Daoy (cell line): ENCODE results near the gene TMC4. TPM values are rescaled to one million over a fixed set of nuclear protein-coding genes. Genes with fewer than 3 reads are reported as not detected.
"Not testable (repeated sequence)": the region's sequence is repeated elsewhere in the genome, so short reads cannot be mapped to it uniquely, and the experiment has no call there.

Experiments used
- DNase-seq: peaks from one replicate; pipeline ENCODE4 v3.0.0-alpha.2; 2015; ENCODE audit warnings: low read depth
- total RNA-seq: library from RNA; depleted of rRNA; stranded (reverse); fragments of >200 nt; shearing (Covaris generic); gene quantifications from 2 replicates; pipeline ENCODE4 v1.2.3, GENCODE V29; 2014

Gene TMC4
- total RNA-seq, 1 experiment from 2014 or later, result 0.06 TPM

- DNase-seq, result no peak
These were observed 7.0 kb upstream of the TMC4 start for GRCh38 chr19:54179921-54180461.

DNA sequence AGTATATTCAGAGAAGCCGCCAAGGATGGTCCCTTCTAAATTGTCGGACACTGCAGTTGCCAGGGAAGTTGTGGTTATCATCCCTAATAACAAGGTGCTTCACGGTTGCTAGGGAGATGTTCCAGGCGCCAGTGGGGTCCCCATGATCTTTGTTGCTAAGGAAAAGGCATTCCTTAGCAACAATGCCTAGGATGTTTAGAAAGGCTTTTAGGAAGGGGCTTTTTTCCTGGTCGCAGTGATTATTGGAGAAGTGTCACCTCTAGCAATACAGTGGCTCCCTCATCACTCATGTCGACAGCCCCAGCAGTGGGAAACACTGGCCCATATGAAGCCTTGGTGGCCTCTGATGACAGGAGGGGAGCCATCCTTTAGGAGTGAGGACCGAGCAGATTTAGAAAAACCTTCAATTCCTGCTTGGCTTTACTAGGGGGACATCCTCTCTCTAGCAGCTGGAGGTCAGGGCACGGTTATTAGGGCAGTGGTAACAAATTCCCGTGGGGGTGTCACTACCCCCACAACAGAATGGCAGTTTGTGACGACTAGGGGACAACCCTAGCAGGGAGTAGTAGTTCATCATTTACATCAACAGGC lies 6.4 kb upstream of the TMC4 start:
- DNase-seq, result no peak

GRCh38 chr19:54178581-54179261 lies 5.8 kb upstream of the TMC4 start:
- no peak for DNase-seq

DNA sequence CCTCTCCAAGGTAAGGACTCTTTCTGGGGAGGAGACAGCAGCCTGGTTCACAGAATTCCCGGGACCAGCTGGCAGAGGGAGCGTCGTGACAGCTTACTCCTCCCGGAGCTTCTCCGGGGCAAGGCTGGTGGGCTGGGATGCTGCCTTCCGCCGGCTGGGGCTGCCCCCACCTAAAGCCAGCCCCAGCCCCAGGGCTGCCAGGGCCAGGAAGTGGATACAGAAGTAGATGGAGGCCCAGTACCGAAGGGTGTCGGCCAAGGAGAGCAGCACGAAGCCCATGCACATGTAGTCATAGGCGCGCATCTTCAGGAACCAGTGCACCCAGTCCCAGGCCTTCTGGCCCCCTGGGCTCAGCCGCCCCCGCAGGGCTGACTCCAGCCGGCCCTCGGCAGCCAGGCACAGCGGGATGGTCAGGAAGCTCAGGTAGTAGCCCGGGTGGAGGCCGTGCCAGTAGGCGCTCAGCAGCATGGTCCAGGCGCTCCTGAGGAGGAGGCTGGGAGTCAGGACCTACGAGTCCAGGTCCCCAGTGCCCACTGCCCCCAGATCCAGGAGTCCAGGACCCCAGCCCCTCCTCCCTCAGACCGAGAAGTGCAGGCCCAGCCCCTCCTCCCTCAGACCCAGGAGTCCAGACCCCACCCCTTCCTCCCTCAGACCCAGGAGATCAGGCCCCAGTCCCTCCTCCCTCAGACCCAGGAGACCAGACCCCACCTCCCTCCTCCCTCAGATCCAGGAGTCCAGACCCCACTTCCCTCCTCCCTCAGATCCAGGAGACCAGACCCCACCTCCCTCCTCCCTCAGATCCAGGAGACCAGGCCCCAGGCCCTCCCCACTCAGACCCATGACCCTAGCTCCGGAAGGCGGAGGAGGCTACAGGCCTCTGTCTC lies 1.2 kb upstream of the TMC4 start:
- no peak for DNase-seq

DNA sequence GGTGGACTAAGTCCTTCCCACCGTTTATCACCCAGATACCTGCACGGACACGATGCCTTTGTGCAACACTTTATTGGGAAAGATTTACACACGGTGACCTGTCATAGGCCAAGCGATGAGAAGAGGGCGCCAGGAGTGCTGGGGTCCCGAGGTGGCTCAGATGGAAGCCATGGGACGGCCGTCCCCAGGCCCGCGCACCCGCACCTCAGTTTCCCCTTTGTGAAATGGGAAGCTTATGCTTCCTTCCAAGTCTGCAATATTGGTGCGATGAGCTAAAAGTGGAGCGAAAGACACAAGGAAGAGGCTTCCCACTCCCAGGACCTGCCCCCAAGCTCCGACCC lies 369 bp upstream of the TMC4 start:
- DNase-seq, result no peak

DNA sequence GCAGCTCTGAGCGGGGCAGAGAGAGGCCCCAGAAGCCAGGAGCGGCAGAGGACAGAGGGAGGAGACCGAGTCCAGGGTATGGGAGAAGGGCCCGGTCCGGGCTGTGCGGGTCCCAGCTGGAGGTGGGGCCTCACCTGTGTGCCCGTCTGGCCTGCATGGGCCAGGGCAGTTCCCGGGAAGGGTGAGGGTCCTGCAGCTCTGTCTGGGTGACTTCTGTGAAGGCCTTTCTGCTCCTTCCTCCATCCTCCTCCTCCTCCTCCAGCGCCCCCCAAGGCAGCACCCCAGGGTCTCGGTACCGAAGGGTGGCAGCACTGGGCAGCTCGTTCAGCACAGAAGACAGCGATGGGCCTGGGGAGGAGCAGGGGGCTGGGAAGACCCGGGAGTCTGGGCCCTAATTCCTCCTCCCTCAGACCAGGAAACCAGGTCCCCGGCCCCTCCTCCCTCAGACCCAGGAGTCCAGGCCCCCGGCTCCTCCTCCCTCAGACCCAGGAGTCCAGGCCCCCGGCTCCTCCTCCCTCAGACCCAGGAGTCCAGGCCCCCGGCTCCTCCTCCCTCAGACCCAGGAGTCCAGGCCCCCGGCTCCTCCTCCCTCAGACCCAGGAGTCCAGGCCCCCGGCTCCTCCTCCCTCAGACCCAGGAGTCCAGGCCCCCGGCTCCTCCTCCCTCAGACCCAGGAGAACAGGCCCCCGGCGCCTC lies 1.1 kb downstream of the TMC4 start:
- DNase-seq, result not testable (repeated sequence)

DNA sequence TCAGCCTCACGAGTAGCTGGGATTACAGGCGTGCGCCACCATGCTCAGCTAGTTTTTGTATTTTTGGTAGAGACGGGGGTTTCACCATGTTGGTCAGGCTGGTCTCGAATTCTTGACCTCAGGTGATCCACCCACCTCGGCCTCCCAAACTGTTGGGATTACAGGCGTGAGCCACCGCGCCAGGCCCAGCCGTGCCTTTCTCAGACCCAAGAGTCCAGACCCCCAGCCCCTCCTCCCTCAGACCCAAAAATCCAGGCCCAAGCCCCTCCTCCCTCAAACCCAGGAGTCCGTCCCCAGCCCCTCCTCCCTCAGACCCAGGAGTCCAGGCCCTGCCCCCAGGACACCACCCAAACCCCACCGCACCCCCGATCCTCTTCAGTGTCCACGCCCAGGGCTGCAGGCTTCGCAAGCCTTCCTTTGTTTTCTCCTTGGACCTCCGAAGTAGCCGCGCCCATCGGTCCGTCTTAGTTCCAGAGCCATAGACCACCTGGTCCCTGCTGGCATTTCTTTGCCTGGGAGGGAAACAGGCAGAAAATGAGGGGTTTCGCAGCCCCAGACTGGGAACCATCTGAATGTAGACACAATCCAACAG lies 3.7 kb downstream of the TMC4 start:
- no peak for DNase-seq

DNA sequence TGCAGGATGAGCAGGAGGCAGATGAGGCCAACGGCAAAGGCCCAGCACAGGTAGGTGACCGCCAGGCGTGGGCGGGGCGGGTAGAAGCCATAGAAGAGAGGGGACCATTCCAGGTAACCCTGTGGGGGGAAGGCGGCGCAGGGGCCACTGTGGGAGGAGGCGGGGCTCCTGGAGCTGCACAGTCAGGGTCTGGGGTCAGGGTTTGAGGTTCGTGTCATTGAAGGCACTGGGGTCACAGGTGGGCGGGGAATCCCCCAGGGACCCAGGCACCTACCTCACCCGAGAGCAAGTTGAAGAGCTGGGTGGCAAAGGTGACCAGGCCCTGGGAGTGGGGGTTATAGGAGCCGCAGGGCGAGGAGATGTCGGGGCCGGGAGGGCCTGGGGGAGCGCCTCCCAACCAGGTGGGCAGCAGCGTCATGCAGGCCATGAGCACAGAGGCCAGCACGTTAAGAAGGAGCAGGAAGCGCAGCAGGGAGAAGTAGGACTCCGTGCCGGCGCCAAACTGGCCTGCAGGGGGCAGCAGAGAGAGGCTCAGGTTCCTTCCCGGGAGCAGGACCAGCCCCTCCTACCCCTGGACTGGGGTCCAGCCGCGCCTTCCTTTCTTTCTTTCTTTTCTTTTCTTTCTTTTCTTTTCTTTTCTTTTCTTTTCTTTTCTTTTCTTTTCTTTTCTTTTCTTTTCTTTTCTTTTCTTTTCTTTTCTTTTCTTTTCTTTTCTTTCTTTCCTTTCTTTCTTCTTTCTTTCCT lies 4.6 kb downstream of the TMC4 start:
- peak; percentile 92 for DNase-seq

DNA sequence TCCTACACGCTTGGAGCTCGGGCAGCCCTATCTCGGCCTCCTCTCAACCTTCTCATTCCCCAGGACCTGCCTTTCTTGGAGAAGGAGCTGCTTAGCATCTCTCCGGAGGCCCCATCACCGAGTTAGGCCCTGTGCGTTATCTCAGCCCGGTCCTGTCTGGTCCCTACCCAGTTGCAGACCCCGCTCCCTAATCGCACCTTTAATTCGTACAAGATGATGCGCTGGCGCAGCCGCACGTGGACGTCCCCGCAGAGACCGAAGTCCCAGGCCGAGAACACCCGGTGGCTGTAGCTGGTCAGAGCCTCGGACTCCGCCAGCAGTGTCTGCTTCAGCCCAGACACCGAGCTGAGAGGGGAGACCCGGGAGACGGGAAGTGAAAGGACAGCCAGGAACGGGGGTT lies 7.7 kb downstream of the TMC4 start:
- no peak for DNase-seq

DNA sequence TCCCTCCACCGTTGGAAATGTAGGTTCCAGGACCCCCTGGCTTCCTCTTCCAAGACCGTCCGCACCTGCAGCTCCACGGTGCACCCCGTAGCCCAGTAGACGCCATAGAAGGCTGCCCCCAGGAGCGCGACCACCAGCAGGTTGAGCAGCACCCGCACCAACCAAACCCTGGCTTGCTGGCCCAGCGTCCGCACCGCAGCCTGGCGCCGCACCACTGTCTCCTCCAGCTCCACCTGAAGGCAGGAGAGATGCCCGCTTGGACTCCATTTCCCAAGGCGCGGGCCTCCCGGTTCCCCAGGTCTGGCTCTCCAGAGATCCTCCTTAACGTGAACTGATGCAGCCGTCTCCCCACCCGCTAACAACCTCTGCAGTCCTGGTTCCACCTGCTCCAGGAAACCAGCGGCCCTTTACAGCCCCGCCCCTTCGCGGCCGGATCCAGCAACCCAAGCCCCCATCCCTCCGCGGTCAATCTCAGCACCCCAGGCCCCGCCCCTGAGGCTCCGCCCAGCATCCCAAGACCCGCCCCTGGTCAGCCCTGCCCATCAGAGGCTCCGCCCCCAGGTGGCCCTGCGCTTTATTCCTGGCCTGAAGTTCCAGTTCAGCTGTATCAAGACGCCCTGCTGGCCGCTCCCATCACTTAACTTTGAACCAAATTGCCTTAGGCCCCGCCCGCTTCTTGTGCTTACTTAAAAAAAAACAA lies 8.4 kb downstream of the TMC4 start:
- DNase-seq, result peak; percentile 83

DNA sequence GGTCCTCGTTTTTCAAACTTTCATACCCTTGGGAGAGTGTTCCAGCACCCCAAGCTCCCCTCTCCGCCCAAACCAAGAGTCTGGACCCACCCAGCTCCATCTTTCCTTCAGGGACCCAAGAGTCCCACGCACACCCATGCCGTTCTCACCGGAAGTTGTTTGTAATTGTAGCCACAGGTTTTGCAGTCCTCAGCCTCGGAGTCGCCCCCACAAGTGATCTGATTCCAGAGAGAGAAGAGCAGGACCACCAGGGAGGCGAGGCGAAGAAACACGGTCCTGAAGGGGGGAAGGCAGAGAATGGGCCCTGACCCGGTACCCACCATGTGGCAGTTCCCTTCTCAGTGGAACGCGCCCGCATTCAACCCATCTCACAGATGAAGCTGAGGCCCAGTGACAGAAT lies 10.1 kb downstream of the TMC4 start:
- DNase-seq, result no peak

DNA sequence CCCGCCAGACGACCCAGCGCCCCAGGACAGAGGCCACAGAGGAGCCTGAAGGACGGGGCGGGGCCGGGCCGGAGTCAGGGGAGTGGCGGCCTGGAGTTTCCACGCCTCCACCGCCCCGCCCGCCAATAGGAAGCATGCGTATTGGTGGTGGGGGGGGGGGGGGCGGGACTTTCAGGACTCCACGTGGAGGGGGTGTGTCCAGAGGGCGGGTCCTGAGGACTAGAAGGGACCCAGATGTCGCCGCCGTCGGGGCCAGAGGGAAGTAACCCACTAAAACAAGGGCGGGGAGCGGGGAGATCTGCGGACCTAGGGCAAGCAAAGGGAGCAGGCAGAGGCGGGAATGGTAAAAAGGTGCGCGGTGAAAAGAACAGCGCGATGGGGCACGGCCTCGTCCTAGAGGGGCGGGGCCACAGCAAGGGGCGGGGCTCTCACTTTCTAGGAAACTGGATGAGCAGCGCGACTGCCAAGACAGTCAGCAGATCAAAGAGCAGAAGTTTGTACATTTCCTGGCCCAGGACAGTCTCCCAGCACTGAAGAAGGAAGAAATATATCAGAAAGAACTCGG lies 10.6 kb downstream of the TMC4 start:
- peak; percentile 54 for DNase-seq

- no peak for DNase-seq
These were observed 12.1 kb downstream of the TMC4 start for GRCh38 chr19:54160854-54161253.

DNA sequence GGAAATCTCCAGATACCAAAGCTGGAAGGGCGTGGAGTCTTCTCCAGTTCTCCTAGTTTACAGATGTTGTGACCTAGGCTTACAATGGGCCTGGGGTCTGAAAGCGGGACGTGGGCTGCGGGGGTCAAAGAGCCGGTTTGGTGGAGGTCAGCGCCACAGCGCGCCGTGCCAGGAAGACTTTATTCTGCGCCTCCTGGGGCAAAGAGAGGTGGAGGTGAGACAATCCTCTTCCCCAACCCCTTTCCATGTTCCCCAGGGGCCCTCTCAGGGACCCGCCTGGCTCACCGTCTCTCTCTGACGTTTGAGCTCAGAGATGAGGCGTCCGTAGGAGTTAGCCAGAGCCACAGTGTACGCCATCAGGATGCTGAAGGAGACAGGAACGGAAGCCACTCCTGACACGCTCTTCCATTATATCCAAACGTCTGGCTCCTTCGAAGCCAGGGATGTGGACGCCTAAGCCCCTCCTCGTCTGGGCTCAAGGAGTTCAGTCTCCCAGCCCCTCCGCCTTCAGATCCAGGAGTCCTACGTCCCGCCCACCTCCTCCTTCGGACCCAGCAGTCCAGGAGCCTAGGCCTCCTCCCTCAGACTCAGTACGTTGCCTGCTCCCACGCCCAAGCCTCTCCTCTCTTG lies 12.7 kb downstream of the TMC4 start:
- peak; percentile 33 for DNase-seq

DNA sequence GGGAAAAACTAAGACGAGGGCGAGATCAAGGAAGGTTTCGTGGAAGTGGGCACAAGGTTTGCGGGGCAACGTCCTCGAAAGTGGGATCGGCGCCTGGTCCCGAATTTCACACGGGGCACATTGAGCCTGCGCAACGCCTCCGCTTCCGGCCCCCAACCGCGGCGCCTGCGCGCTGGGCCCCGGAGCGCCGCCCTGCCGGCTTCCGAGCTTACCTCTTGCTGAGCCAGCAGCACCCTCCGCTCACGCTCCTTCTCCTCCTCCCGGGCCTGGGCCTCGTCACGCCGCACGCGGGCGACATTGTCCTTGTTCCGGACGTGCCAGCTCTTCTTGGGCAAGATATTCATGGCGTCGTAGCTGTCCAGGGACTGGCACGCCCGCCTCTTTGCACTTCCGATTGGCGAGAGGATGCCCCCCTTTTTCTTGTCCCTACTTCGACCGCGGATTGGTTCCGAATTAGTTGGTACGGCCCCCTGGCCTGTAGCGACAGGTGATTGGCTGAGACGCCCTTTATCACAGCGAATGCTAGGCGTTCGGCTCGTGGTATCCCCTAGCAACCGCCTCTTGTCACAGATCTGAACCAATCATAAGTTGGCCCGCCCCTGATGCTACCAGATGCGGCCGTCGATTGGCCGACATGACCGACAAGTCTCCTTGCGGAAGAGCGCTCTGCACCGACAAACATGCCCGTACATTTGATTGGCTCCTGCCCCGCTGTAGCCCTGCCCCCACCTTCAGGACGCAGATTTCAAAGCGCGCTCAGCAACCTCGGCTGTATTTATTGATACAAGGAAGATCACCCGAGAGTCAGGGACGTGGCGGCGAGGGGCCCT lies 13.4 kb downstream of the TMC4 start, which contains the start of gene LENG1:
Gene LENG1, minus strand, starts transcription at position 370 of the 830 bp plus-strand sequence. Its CDS starts 26 bp downstream, at position 344.
- DNase-seq, result peak; percentile 100

DNA sequence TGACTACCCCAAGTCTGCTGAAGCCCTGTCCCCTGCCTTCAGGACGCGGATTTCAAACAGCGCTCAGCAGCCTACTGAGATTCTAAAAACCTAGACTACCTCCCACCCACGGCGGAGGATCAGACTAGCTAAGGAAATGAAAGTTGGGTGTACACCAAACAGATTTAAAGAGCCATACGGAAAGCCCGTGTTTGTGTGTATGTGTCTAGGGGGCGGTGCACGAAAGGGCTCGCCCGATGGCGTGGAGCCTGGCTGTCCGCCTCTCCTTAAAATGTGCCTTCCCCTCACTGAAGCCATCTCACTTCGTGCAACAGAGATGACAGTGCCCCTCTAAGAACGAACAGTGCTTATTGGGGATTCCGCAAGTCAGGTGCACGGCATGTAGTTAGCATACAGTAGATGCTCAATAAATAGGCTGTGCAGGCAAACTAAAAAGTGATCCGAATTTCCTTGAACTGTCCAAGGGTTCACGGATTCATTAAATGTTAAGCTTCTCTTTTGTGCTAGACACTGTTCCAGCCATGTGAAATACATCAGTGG lies 14.1 kb downstream of the TMC4 start:
- no peak for DNase-seq

- no peak for DNase-seq
These were observed 16.0 kb downstream of the TMC4 start for GRCh38 chr19:54156953-54157352.

GRCh38 chr19:54156490-54156889 lies 16.5 kb downstream of the TMC4 start:
- no peak for DNase-seq
